Trophoblast cell (in vitro differentiated cells and primary cell): ENCODE data around the gene CNTNAP3B.
"Not testable (repeated sequence)": the region's sequence is repeated elsewhere in the genome, so short reads cannot be mapped to it uniquely, and the experiment has no call there.

Experiments
- DNase-seq, 2 donors: peaks; one replicate each; pipeline ENCODE4 v3.0.0-alpha.2; 2016
- H2AFZ ChIP-seq: 2 replicates; pipeline ENCODE4 v1.6.1; 2013; ENCODE audit warnings: low read length, moderate library complexity, mild to moderate bottlenecking; ENCODE audit not compliant: insufficient read depth, poor library complexity
- H2AK5ac ChIP-seq: 2 replicates; pipeline ENCODE4 v1.6.1; 2013; ENCODE audit warnings: mild to moderate bottlenecking, low read length
- H2BK120ac ChIP-seq: 2 replicates; pipeline ENCODE4 v1.6.1; 2013; ENCODE audit warnings: low read length, mild to moderate bottlenecking, moderate library complexity; ENCODE audit not compliant: insufficient read depth, poor library complexity
- H2BK12ac ChIP-seq: 2 replicates; pipeline ENCODE4 v1.6.1; 2013; ENCODE audit warnings: mild to moderate bottlenecking, low read length, moderate library complexity
- H2BK5ac ChIP-seq: 2 replicates; pipeline ENCODE4 v1.6.1; 2013; ENCODE audit warnings: low read length, low read depth, moderate library complexity, mild to moderate bottlenecking; ENCODE audit not compliant: poor library complexity
- H3K14ac ChIP-seq: 2 replicates; pipeline ENCODE4 v1.6.1; 2013; ENCODE audit warnings: mild to moderate bottlenecking, low read length
- H3K18ac ChIP-seq: 2 replicates; pipeline ENCODE4 v1.6.1; 2013; ENCODE audit warnings: mild to moderate bottlenecking, low read length
- H3K23ac ChIP-seq: 2 replicates; pipeline ENCODE4 v1.6.1; 2013; ENCODE audit warnings: low read length
- H3K27ac ChIP-seq: 2 replicates; pipeline ENCODE4 v1.5.1; 2013; ENCODE audit warnings: low read depth, mild to moderate bottlenecking, inconsistent platforms, low read length, moderate library complexity
- H3K27me3 ChIP-seq: 2 replicates; pipeline ENCODE4 v1.6.1; 2013; ENCODE audit warnings: inconsistent platforms, mild to moderate bottlenecking, low read length, moderate library complexity; ENCODE audit not compliant: insufficient read depth
- H3K36me3 ChIP-seq, 2 experiments: 1 replicate in 1 of 2; 2 replicates in 1 of 2; pipeline ENCODE4 v1.6.1; 2013; ENCODE audit warnings: low read length in 2 of 2, mild to moderate bottlenecking in 2 of 2, moderate library complexity in 1 of 2; ENCODE audit not compliant: insufficient read depth in 2 of 2, control insufficient read depth in 1 of 2
- H3K4ac ChIP-seq: 2 replicates; pipeline ENCODE4 v1.6.1; 2013; ENCODE audit warnings: low read depth, mild to moderate bottlenecking, low read length, moderate library complexity
- H3K4me1 ChIP-seq, 2 experiments: 1 replicate in 1 of 2; 2 replicates in 1 of 2; pipeline ENCODE4 v1.6.1; 2013; ENCODE audit warnings: low read length in 2 of 2, mild to moderate bottlenecking in 2 of 2, moderate library complexity in 1 of 2; ENCODE audit not compliant: insufficient read depth in 2 of 2, control insufficient read depth in 1 of 2
- H3K4me2 ChIP-seq: 2 replicates; pipeline ENCODE4 v1.6.1; 2013; ENCODE audit warnings: inconsistent platforms, mild to moderate bottlenecking, low read length, moderate library complexity
- H3K4me3 ChIP-seq: 2 replicates; pipeline ENCODE4 v1.5.1; 2013; ENCODE audit warnings: mild to moderate bottlenecking, low read depth, low read length, inconsistent platforms
- H3K79me1 ChIP-seq: one replicate; pipeline ENCODE4 v1.6.1; 2013; ENCODE audit warnings: low read length
- H3K79me2 ChIP-seq: 2 replicates; pipeline ENCODE4 v1.6.1; 2013; ENCODE audit warnings: low read length, mild to moderate bottlenecking; ENCODE audit not compliant: control insufficient read depth, insufficient read depth, poor library complexity
- H3K9ac ChIP-seq: 2 replicates; pipeline ENCODE4 v1.6.1; 2013; ENCODE audit warnings: mild to moderate bottlenecking, low read length
- H3K9me3 ChIP-seq: 2 replicates; pipeline ENCODE4 v1.6.1; 2013; ENCODE audit warnings: low read depth, mild to moderate bottlenecking, control low read depth, inconsistent platforms, low read length; ENCODE audit not compliant: insufficient read depth
- H4K12ac ChIP-seq: 2 replicates; pipeline ENCODE4 v1.6.1; 2013; ENCODE audit warnings: low read depth, mild to moderate bottlenecking, low read length, moderate library complexity
- H4K8ac ChIP-seq: 2 replicates; pipeline ENCODE4 v1.6.1; 2013; ENCODE audit warnings: low read depth, mild to moderate bottlenecking, low read length, moderate library complexity
- H4K91ac ChIP-seq: one replicate; pipeline ENCODE4 v1.6.1; 2013; ENCODE audit warnings: low read depth, mild to moderate bottlenecking, low read length, moderate library complexity
- WGBS: extraction: QIAGEN DNeasy Blood & Tissue Kit; methylation state at CpG from one replicate; pipeline ENCODE4 v1.1.7; 2013; ENCODE audit warnings: missing lambda C conversion rate; ENCODE audit not compliant: insufficient read length, insufficient coverage; ENCODE audit errors: extremely low coverage; 5-methylcytosine and 5-hydroxymethylcytosine counted together

The CNTNAP3B gene

GRCh38 chr9:41977965-41978600 is 151.1 kb downstream of the CNTNAP3B start:
- not testable (repeated sequence) for H2AK5ac ChIP-seq
- WGBS = no CpG with 5 or more reads among the region's 5 CpGs

GRCh38 chr9:41974906-41975305 is 154.3 kb downstream of the CNTNAP3B start:
- H4K8ac ChIP-seq, H3K4me2 ChIP-seq, H2AFZ ChIP-seq, H4K12ac ChIP-seq, DNase-seq, H3K18ac ChIP-seq, H3K14ac ChIP-seq, H3K9me3 ChIP-seq, H3K79me1 ChIP-seq, H4K91ac ChIP-seq, H2BK5ac ChIP-seq, H3K9ac ChIP-seq, H3K79me2 ChIP-seq, H2BK12ac ChIP-seq, H3K4me1 ChIP-seq, H3K4ac ChIP-seq, H3K4me3 ChIP-seq, H3K27me3 ChIP-seq, H2BK120ac ChIP-seq, H3K23ac ChIP-seq, H3K27ac ChIP-seq, H3K36me3 ChIP-seq, H2AK5ac ChIP-seq: not testable (repeated sequence)
- no CpG with 5 or more reads among the region's 17 CpGs for WGBS

More at GRCh38 chr9:41977965-41978600, 151.1 kb downstream of the CNTNAP3B start:
- not testable (repeated sequence) for H3K4me1 ChIP-seq, H2BK120ac ChIP-seq, H3K18ac ChIP-seq, H3K36me3 ChIP-seq, H3K79me2 ChIP-seq, H4K12ac ChIP-seq, H3K79me1 ChIP-seq, H3K9me3 ChIP-seq, H2AFZ ChIP-seq, DNase-seq, H4K8ac ChIP-seq, H3K27ac ChIP-seq, H3K27me3 ChIP-seq, H3K4me3 ChIP-seq, H2BK5ac ChIP-seq, H3K9ac ChIP-seq, H3K23ac ChIP-seq, H4K91ac ChIP-seq, H3K4ac ChIP-seq, H2BK12ac ChIP-seq, H3K4me2 ChIP-seq, H3K14ac ChIP-seq

GRCh38 chr9:41953007-41953406 is 176.2 kb downstream of the CNTNAP3B start:
- not testable (repeated sequence) for H3K79me2 ChIP-seq, H3K9me3 ChIP-seq, H3K14ac ChIP-seq, H3K4me3 ChIP-seq, H4K12ac ChIP-seq, H3K9ac ChIP-seq, H3K4me1 ChIP-seq, H2AK5ac ChIP-seq, H3K4me2 ChIP-seq, H2BK120ac ChIP-seq, H4K91ac ChIP-seq, H2BK5ac ChIP-seq, H3K23ac ChIP-seq, H3K27me3 ChIP-seq, H3K36me3 ChIP-seq, H3K79me1 ChIP-seq, H2AFZ ChIP-seq, H3K4ac ChIP-seq, H2BK12ac ChIP-seq, H3K18ac ChIP-seq, H4K8ac ChIP-seq, H3K27ac ChIP-seq
- no CpG with 5 or more reads among the region's 43 CpGs for WGBS
- peak in 1 of 2 donors; percentile 34 for DNase-seq

- not testable (repeated sequence) for H2AFZ ChIP-seq, H3K9me3 ChIP-seq, H3K79me1 ChIP-seq, H4K91ac ChIP-seq, H3K36me3 ChIP-seq, H3K4me3 ChIP-seq, H3K18ac ChIP-seq, H3K4ac ChIP-seq, H2BK5ac ChIP-seq, H2BK120ac ChIP-seq, H3K4me2 ChIP-seq, H3K4me1 ChIP-seq, H2BK12ac ChIP-seq, H3K9ac ChIP-seq, H2AK5ac ChIP-seq, H3K14ac ChIP-seq, H4K8ac ChIP-seq, H3K23ac ChIP-seq, H3K27ac ChIP-seq, H3K79me2 ChIP-seq, H4K12ac ChIP-seq, H3K27me3 ChIP-seq
- DNase-seq = peak in 1 of 2 donors; percentile 29
- no CpG with 5 or more reads among the region's 3 CpGs for WGBS
Observed at GRCh38 chr9:41941738-41942137, 187.5 kb downstream of the CNTNAP3B start.
